GM18526 (cell line): ENCODE measurements around the gene PHF3.

ENCODE experiments used
- POLR2A ChIP-seq: IDR thresholded peaks from 3 replicates; pipeline ENCODE4 v1.6.1; 2011; ENCODE audit not compliant: insufficient read length; ENCODE audit errors: extremely low read depth

PHF3 gene

DNA sequence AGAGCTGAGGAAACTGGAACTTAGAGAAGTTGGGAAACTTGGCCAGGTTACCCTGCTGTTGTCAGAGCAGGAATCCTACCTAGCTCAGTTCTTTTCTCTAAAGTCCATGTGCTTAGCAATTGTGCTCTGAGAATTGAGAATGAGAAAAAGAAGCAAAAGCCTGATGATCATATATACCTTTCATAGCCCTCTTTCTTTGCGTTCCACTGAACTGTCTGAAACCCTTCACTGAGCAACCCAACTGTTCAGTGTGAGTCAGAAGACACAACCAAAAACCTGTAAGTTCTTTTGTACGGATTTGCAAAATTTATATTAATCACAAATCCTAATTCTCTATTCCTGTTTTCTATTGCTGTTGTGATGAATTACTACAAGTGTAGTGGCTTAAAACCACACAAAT, 80.6 kb downstream of the PHF3 start:
- no peak for TF ChIP-seq POLR2A

DNA sequence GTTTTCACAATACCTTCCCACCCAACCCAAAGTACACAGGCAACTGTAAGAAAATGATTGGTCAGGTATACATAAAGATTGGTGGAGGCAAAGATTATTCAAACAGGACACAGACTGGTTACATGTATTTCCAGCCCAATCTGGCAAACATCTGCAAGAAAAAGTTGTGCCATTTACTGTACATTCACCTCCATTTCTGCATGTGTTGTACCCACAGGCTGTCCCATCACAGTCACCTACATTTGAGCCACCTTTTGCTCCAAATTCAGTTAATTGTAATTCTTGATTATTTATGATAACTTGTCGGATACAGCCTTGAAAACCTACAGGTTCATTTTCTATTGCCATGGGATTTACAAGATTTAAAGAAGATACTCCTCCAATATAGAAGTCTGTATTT, 85.6 kb downstream of the PHF3 start:
- TF ChIP-seq POLR2A, result no peak

DNA sequence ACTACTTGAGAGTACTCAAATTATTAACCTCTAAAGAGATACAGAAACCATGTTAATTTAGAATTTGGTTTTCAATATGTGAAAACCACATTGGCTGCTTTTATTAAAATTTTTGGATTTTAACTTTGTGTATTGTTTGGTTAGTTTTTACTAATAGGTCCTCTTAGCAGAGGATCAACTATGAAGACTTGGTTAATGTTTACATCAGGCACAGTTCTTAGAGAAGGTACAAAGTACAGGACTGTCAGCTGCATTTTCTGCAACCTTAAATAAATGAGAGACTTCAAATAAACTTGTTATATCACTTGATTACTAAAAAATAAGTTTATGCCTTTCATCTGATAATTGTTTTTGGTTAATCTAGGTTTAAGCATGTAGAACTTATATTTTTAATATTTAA, 89.1 kb downstream of the PHF3 start:
- no peak for TF ChIP-seq POLR2A

DNA sequence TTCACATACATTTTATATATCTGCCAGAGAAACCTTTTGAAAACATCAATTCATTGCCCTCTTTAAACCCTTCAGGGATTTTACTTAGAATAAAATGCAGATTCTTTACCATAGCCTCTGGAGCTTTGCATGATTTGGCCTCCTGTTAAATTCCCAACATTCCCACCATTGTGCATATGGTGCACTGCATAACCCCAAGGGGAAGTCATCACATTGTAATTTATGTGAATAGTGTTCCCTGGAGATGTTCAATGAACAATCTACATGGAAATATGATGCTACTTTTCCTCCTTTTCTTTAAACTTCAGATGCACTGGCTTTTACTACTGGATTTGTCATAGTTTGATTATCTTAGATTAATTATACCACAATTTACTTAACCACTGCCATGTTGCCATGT, 94.7 kb downstream of the PHF3 start:
- TF ChIP-seq POLR2A, result no peak

DNA sequence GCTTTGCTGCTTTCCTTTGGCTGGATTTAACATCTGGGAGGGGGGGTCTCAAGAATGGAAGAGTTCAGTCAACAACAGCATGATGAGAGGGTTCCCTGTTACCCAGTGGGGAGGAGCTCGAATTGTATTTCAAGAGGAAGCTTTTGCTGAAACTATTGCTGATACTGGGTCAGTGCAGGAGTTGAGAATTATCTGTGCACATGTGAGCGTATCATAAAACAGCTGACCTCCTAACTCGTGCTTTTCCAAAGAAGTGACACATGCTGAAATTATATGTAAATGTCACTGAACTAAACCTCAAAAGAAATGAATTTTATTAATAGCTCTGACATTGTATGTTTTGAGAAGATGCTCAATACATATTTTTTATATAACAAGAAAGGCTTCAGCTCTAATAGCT, 96.3 kb downstream of the PHF3 start:
- TF ChIP-seq POLR2A, result no peak

DNA sequence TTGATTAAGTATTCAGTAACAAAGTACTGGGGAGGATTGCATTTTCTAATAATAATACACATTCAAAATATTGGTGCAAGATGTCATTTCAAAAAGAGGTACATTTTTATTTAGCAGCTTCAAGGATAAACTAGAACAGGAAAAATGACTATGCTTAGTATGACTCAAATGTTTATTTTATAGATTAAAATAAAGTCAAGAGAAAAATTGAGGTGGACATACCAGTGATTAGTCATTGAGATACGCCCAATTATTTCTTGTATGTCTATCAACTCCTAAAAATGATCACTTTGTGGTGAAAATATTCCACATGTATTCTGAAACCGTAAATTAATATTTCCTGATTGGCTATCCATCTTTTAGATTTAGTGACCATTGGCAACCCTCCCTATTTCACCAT, 96.7 kb downstream of the PHF3 start:
- TF ChIP-seq POLR2A, result no peak

DNA sequence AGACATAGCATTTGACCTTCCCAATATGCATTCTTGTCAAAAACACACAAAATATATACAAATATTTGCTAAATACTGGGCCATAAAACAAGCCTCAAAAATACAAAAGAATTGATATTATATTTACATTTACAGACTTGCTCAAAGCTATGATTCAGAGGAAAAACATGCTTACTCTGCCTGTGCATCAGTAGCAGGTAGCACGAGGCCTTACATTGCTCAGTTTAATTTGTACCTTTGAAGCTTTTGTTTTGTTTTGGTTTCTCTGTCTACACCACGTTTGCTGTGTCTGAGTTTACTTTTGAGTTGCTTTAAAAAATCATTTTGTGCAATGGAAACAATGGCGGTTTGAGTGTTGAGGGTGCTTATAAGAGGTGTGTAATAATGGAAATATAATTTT, 99.3 kb downstream of the PHF3 start:
- TF ChIP-seq POLR2A, result no peak

DNA sequence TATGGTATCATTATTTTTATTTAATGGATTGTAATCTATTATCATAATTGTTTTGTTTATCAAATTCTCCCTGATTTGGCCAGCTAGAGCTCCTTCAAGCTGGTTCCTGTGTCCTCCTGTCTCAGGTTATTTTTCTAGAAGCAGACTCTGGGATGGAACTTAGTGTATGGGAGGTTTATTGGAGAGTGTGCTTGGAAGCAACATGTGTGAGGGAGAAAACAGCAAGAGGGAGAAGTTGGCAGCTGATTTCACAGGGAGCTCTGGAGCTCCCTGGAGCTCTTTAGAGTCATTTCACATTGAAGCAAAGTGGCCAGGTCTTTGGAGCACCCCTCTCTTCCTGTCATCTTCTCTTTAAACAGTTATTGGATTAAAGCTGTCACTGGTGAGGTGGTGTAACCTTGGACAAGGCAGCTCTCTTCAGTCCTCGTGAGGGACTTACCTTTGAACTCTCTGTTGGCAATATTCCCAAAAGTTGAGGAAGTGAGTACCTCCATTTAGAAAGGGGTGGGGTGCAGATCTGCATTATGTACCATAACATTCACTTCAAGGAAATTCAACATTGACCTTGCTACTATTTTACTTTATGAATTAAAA, 103.6 kb downstream of the PHF3 start:
- TF ChIP-seq POLR2A, result no peak

DNA sequence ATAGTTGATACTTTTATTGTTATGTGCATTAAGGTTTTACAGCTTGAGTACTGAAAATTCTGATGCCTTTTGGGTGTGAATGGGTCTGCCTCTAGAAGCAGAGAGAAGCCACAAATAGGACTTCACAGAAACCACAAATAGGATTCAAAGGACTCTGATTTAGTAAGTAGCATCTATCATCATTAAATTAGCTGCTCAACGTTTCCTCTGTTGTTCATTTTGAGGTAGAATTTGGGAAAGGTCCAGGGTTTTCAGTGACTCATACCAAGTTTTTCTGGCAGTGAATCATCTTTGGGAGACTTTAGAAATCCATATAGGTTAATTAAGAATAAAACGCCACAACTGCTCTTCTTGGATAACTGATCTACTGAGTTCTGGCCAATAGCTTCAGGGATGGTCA, 105.1 kb downstream of the PHF3 start:
- no peak for TF ChIP-seq POLR2A

DNA sequence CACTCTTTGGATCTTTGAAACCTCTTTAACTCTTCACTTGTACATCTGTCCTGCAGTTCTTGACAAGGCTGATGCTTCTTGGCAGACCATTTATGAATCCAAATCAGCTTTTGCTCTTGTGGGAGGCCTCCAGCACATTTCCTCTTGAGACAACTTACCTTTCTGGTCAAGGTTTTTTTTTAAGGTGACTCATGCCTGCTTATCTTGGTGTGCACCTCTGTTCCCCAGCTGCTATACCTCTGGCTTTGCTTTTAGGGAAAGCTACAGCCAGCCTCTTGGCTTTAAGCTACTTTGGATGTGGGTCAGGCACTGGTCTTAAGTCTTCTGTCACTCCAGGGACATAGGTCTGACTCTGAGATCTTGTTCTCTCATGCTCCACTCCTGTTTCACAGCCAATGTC, 106.5 kb downstream of the PHF3 start:
- no peak for TF ChIP-seq POLR2A

DNA sequence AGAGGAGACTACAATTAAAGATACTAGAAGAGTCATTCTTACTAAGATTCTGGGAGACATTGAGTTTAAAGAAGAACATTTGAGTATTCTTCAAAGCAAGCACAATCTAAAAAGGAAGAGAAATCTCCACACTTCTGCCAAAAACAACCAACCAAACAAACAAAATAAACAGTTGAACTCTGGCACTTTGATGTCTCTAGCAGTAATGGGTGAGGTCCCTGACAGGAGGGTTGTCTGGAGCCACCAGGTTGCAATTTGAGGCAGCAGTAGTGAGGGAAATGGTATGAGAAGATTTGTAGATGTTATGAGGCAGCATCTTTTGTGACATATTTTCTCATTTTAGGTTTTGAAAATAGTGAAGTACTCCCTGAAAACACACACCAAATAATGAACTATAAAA, 108.1 kb downstream of the PHF3 start:
- no peak for TF ChIP-seq POLR2A

DNA sequence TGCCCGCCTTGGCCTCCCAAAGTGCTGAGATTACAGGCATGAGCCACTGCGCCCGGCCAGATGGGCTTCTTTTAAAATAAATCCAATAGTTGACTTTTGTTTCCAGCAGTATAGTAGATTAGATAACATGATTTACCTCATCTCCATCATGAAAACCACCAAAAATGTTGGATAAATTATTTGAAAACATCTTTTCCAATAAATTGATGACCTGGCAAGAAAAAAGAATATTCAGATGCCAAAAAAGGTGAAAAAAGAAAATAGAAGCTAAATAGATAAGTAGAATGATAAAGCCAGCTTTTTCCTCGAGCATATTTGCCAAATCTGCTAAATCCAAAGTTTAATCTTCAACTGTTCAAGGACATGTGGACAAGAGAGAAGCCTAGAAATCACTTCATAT, 109.2 kb downstream of the PHF3 start:
- no peak for TF ChIP-seq POLR2A

DNA sequence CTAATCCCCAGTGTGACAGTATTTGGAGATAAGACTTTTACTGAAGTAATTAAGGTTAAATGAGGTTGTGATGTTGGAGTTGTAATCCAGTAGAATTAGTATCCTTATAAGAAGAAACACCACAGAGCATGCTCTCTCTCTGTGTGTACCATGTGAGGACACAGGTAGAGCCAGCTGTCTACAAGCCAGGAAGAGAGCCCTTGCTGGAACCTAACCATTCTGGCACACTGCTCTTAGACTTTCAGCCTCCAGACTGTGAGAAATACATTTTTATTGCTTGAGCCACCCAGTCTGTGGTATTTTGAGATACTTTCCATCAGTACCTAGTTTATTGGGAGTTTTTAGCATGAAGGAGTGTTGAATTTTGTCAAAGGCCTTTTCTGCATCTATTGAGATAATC, 110.2 kb downstream of the PHF3 start:
- no peak for TF ChIP-seq POLR2A

DNA sequence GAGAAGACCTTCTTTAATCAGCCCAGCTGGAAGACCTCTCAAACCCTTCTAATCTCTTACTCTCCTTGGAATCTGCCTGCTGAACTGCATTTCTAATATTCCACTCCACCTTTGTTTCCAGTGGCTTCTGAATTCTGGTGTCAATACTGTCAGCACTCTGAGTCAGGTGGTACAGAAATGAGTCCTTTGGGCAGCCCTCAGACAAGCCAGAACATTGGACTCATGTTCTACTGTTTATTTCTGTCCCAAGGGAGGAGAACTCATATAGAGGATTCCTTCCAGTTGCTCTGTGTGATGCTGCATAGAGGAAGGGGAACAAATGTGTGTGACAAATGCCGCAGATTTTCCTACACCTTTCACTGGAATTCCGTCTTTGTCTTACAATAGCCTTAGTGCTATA, 114.8 kb downstream of the PHF3 start:
- TF ChIP-seq POLR2A, result no peak

DNA sequence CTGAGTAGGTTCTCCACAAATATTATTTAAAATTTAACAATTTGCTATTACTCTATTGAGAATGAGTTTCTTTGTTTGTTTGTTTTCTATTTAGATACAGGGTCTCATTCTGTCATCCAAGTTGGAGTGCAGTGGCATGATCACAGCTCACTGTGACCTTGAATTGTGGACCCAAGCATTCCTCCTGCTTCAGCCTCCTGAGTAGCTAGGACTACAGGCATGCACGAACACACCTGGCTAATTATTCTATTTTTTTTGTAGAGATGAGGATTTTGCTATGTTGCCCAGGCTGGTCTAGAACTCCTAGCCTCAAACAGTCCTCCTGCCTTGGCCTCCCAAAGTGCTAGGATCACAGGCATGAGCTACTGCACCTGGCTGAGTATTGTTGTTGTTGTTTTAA, 122.2 kb downstream of the PHF3 start:
- no peak for TF ChIP-seq POLR2A

DNA sequence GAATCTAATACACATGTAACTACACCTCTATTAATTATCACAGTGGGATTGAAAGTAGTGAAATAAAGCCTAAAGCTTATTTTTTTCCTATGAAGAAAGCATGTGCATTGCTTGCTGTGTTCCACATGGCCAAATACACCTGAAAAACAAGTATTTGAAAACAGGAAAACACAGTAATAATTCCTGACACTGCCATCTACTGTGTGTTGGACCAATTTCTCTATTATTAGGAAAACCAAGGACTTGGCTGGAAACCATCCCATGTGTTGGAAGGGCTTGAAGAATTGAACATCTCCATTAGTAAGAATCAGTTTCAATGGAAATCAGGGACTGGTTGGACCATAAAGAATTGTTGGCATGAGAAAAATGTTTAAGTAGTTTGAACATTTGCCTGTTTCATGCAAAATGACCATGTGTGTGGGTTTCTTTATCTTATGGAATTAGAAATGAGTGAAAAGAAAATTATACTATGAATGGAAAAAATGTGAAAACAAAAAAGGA, 124.1 kb downstream of the PHF3 start:
- no peak for TF ChIP-seq POLR2A

DNA sequence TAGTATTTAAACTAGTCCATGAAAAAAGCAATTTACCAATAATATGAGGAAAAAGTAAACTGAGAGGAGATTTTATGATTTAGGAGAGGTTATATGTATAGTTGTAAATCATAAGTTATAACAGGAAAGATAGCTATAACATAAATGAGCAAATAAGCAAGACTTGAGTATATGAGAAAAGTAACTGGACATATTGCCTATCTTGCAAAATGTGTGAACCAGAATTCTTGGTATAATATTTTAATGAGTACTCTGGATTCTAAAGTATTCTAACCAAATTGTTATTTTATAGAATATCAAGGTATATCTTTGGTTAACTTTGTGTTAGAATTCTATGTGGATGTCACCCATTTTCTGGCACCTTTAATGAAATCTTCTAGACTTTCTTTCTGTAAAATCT, 124.6 kb downstream of the PHF3 start:
- no peak for TF ChIP-seq POLR2A

DNA sequence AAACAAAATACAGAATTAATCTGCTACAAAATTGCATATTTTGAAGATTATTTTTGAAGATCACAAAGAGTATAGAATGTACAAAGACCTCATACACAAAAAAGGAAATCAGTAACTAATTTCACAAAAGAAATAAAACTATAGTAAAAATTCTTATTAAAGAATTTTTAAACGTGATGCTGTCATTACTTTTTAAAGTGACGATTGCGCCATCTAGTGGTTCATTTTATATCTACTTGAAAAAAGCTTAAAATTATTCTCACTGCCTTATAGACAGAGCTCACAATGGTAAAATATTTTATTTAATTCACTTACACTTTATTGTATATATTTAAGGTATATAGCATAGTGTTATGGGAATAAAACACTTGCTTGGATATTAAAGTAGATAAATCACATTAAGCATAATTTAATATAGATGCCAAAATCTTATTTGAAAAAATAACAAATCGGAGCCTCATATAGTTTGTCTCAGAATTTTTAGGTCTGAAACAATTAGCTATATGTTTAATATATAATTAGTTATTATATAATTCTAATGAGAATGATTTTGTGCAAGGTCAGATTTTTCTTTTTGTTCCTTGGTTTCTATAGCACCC, 128.8 kb downstream of the PHF3 start:
- TF ChIP-seq POLR2A, result no peak
